H9 (cell line): ENCODE results near the gene TFB1M. TPM values are rescaled to one million over a fixed set of nuclear protein-coding genes. Genes with fewer than 3 reads are reported as not detected.

Source experiments
- DNase-seq: peaks from one replicate; pipeline ENCODE4 v3.0.0-alpha.2; 2017
- H2AFZ ChIP-seq: one replicate; pipeline ENCODE4 v1.6.1; 2013; ENCODE audit warnings: mild to moderate bottlenecking, low read length, control low read depth, moderate library complexity
- H2AK5ac ChIP-seq: 2 replicates; pipeline ENCODE4 v1.6.1; 2013; ENCODE audit warnings: low read length, control low read depth, mixed read lengths; ENCODE audit not compliant: insufficient read length
- H2BK120ac ChIP-seq: one replicate; pipeline ENCODE4 v1.6.1; 2013; ENCODE audit warnings: low read depth, mild to moderate bottlenecking, low read length, control low read depth, inconsistent platforms; ENCODE audit not compliant: poor library complexity, severe bottlenecking
- H2BK12ac ChIP-seq: 2 replicates; pipeline ENCODE4 v1.6.1; 2013; ENCODE audit warnings: low read length, control low read depth, mixed read lengths, low read depth; ENCODE audit not compliant: insufficient read length
- H2BK15ac ChIP-seq: 2 replicates; pipeline ENCODE4 v1.6.1; 2013; ENCODE audit warnings: low read depth, low read length, control low read depth
- H2BK20ac ChIP-seq: one replicate; pipeline ENCODE4 v1.6.1; 2013; ENCODE audit warnings: low read depth, mild to moderate bottlenecking, low read length, control low read depth, inconsistent platforms; ENCODE audit not compliant: poor library complexity, severe bottlenecking
- H2BK5ac ChIP-seq: 2 replicates; pipeline ENCODE4 v1.6.1; 2013; ENCODE audit warnings: low read length, control low read depth, mixed read lengths; ENCODE audit not compliant: insufficient read length
- H3K14ac ChIP-seq: 2 replicates; pipeline ENCODE4 v1.6.1; 2013; ENCODE audit warnings: low read length, control low read depth; ENCODE audit not compliant: insufficient read depth
- H3K18ac ChIP-seq: 2 replicates; pipeline ENCODE4 v1.6.1; 2013; ENCODE audit warnings: low read depth, mild to moderate bottlenecking, mixed read lengths, low read length, control low read depth; ENCODE audit not compliant: insufficient read length
- H3K23ac ChIP-seq: 2 replicates; pipeline ENCODE4 v1.6.1; 2013; ENCODE audit warnings: low read length, control low read depth, mixed read lengths, low read depth; ENCODE audit not compliant: insufficient read length
- H3K23me2 ChIP-seq: 2 replicates; pipeline ENCODE4 v1.6.1; 2013; ENCODE audit warnings: low read depth, mild to moderate bottlenecking, mixed read lengths, low read length, control low read depth; ENCODE audit not compliant: insufficient read length, poor library complexity, severe bottlenecking
- H3K27ac ChIP-seq: 2 replicates; pipeline ENCODE4 v1.5.1; 2013; ENCODE audit warnings: low read length, control low read depth, mixed read lengths, low read depth; ENCODE audit not compliant: insufficient read length
- H3K27me3 ChIP-seq: 2 replicates; pipeline ENCODE4 v1.6.1; 2013; ENCODE audit warnings: low read length, control low read depth, inconsistent platforms; ENCODE audit not compliant: insufficient read depth
- H3K4ac ChIP-seq: 2 replicates; pipeline ENCODE4 v1.6.1; 2013; ENCODE audit warnings: low read depth, mild to moderate bottlenecking, control low read depth, inconsistent platforms, low read length, moderate library complexity
- H3K4me1 ChIP-seq: 2 replicates; pipeline ENCODE4 v1.6.1; 2013; ENCODE audit warnings: low read length, control low read depth, inconsistent platforms; ENCODE audit not compliant: insufficient read depth
- H3K4me2 ChIP-seq: 2 replicates; pipeline ENCODE4 v1.6.1; 2013; ENCODE audit warnings: low read length, control low read depth, mixed read lengths; ENCODE audit not compliant: insufficient read length, insufficient read depth
- H3K56ac ChIP-seq: 2 replicates; pipeline ENCODE4 v1.6.1; 2013; ENCODE audit warnings: low read depth, mild to moderate bottlenecking, mixed read lengths, low read length, control low read depth; ENCODE audit not compliant: insufficient read length
- H3K79me1 ChIP-seq: 2 replicates; pipeline ENCODE4 v1.6.1; 2013; ENCODE audit warnings: low read depth, mild to moderate bottlenecking, moderate library complexity, low read length, control low read depth, inconsistent platforms; ENCODE audit not compliant: insufficient read depth, poor library complexity, severe bottlenecking
- H3K79me2 ChIP-seq: 2 replicates; pipeline ENCODE4 v1.6.1; 2013; ENCODE audit warnings: low read length, control low read depth, inconsistent platforms; ENCODE audit not compliant: insufficient read depth
- H3K9ac ChIP-seq: 2 replicates; pipeline ENCODE4 v1.6.1; 2013; ENCODE audit warnings: low read length, control low read depth, mixed read lengths; ENCODE audit not compliant: insufficient read length; ENCODE audit errors: extremely low read depth
- H3K9me3 ChIP-seq: one replicate; pipeline ENCODE4 v1.6.1; 2013; ENCODE audit warnings: low read depth, low read length, inconsistent platforms; ENCODE audit not compliant: control insufficient read depth
- H3T11ph ChIP-seq: one replicate; pipeline ENCODE4 v1.6.1; 2013; ENCODE audit warnings: mild to moderate bottlenecking, low read length, control low read depth, inconsistent platforms
- H4K20me1 ChIP-seq: one replicate; pipeline ENCODE4 v1.6.1; 2013; ENCODE audit not compliant: control insufficient read depth, insufficient read length, insufficient read depth
- H4K5ac ChIP-seq: 2 replicates; pipeline ENCODE4 v1.6.1; 2013; ENCODE audit warnings: low read depth, mild to moderate bottlenecking, mixed read lengths, low read length, control low read depth; ENCODE audit not compliant: insufficient read length
- H4K8ac ChIP-seq: replicated peaks from 2 replicates; pipeline ENCODE4 v1.6.1; 2013; ENCODE audit warnings: low read length, control low read depth, mixed read lengths, low read depth; ENCODE audit not compliant: insufficient read length
- H4K91ac ChIP-seq: 2 replicates; pipeline ENCODE4 v1.6.1; 2013; ENCODE audit warnings: low read depth, mild to moderate bottlenecking, moderate library complexity, mixed read lengths, low read length, control low read depth; ENCODE audit not compliant: insufficient read length
- H3K27ac Mint-ChIP-seq, 3 experiments: 2 replicates in 2 of 3; 3 replicates in 1 of 3; pipeline ENCODE4 v1.8.0; 2020 to 2021; ENCODE audit warnings: mixed read lengths in 3 of 3, mild to moderate bottlenecking in 1 of 3, moderate library complexity in 1 of 3
- H3K27me3 Mint-ChIP-seq: 2 replicates; pipeline ENCODE4 v1.8.0; 2021; ENCODE audit warnings: low read depth, mild to moderate bottlenecking, moderate library complexity, mixed read lengths
- H3K36me3 Mint-ChIP-seq, 3 experiments: 2 replicates in 2 of 3; 3 replicates in 1 of 3; pipeline ENCODE4 v1.8.0; 2020 to 2021; ENCODE audit warnings: low read depth in 3 of 3, mixed read lengths in 3 of 3; ENCODE audit not compliant: insufficient read depth in 1 of 3
- H3K4me1 Mint-ChIP-seq, 2 experiments: 2 replicates each; pipeline ENCODE4 v1.8.0; 2020; ENCODE audit warnings: mixed read lengths in 2 of 2
- H3K4me3 Mint-ChIP-seq, 2 experiments: 2 replicates in 1 of 2; 3 replicates in 1 of 2; pipeline ENCODE4 v1.8.0; 2020 to 2021; ENCODE audit warnings: mild to moderate bottlenecking in 2 of 2, mixed read lengths in 2 of 2, moderate library complexity in 1 of 2
- H3K9me3 Mint-ChIP-seq, 2 experiments: 2 replicates in 1 of 2; 3 replicates in 1 of 2; pipeline ENCODE4 v1.8.0; 2020; ENCODE audit warnings: mild to moderate bottlenecking in 2 of 2, mixed read lengths in 2 of 2, moderate library complexity in 1 of 2
- WGBS: extraction: QIAGEN DNeasy Blood & Tissue Kit; methylation state at CpG from one replicate; pipeline ENCODE4 v1.1.7; 2013; ENCODE audit warnings: missing lambda C conversion rate, low lambda C conversion rate, mixed read lengths; ENCODE audit not compliant: insufficient read length; ENCODE audit errors: extremely low coverage; 5-methylcytosine and 5-hydroxymethylcytosine counted together
- total RNA-seq: library from RNA; stranded (reverse); gene quantifications from 2 replicates; pipeline ENCODE4 v1.2.1, GENCODE V29; 2021
- TF ChIP-seq, protein P1 (sequence below): fragments of 200-600 bp; sonication (generic); conservative IDR thresholded peaks from 3 replicates; pipeline ENCODE4 v1.8.0; 2021; ENCODE audit warnings: antibody characterized with exemption, mild to moderate bottlenecking

Gene TFB1M
- total RNA-seq, 1 experiment from 2014 or later: 28.6 TPM

GRCh38 chr6:155347800-155348199 lies 33.5 kb upstream of the TFB1M start:
- no CpG with 5 or more reads among the region's 1 CpG for WGBS

More at GRCh38 chr6:155347800-155348199, 33.5 kb upstream of the TFB1M start:
- Mint-ChIP-seq H3K4me3 (no peak overlapping the region; a peak in 1 of 5 replicates), H3K4me1 (no peaks in the 10 kb centered on the region), H3K36me3 (peaks cover 0 to 17% (median 0%) of the 10 kb centered on the region in 3 experiments; a peak in 3 of 7 replicates), H3K27ac (no peak overlapping the region), H3K9me3 (peaks cover 18 to 21% of the 10 kb centered on the region in 2 experiments), H3K27me3 (no peaks in the 10 kb centered on the region)
- H2AFZ ChIP-seq: no peak overlapping the region
- no peak overlapping the region for H3K4ac ChIP-seq
- no peaks in the 10 kb centered on the region for H3K79me1 ChIP-seq
- no peaks in the 10 kb centered on the region for H3K9me3 ChIP-seq
- H3K14ac ChIP-seq: no peak overlapping the region
- H4K20me1 ChIP-seq: no peaks in the 10 kb centered on the region
- no peak overlapping the region for H3K23ac ChIP-seq
- H4K5ac ChIP-seq: no peak overlapping the region
- no peak overlapping the region for H2AK5ac ChIP-seq
- no peaks in the 10 kb centered on the region for H3K4me1 ChIP-seq
- no peak overlapping the region for H3K9ac ChIP-seq
- TF ChIP-seq, protein P1, sequence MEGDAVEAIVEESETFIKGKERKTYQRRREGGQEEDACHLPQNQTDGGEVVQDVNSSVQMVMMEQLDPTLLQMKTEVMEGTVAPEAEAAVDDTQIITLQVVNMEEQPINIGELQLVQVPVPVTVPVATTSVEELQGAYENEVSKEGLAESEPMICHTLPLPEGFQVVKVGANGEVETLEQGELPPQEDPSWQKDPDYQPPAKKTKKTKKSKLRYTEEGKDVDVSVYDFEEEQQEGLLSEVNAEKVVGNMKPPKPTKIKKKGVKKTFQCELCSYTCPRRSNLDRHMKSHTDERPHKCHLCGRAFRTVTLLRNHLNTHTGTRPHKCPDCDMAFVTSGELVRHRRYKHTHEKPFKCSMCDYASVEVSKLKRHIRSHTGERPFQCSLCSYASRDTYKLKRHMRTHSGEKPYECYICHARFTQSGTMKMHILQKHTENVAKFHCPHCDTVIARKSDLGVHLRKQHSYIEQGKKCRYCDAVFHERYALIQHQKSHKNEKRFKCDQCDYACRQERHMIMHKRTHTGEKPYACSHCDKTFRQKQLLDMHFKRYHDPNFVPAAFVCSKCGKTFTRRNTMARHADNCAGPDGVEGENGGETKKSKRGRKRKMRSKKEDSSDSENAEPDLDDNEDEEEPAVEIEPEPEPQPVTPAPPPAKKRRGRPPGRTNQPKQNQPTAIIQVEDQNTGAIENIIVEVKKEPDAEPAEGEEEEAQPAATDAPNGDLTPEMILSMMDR: no peak
- no peak overlapping the region for H2BK120ac ChIP-seq
- H2BK20ac ChIP-seq: no peak overlapping the region
- no peak overlapping the region for H3K18ac ChIP-seq
- H3K79me2 ChIP-seq: no peaks in the 10 kb centered on the region
- no peak overlapping the region for H2BK12ac ChIP-seq
- H3K4me2 ChIP-seq: no peak overlapping the region
- H4K8ac ChIP-seq: no peak overlapping the region
- H3T11ph ChIP-seq: no peak overlapping the region
- H3K27ac ChIP-seq: no peak overlapping the region
- no peak overlapping the region for H3K56ac ChIP-seq
- H3K27me3 ChIP-seq: no peaks in the 10 kb centered on the region
- no peak for DNase-seq
- no peak overlapping the region for H4K91ac ChIP-seq
- no peaks in the 10 kb centered on the region for H3K23me2 ChIP-seq
- no peak overlapping the region for H2BK15ac ChIP-seq
- no peak overlapping the region for H2BK5ac ChIP-seq
